IPS-18a (cell line): ENCODE results near the gene GSK3B.

Experiments used
- H3K27ac ChIP-seq: one replicate; pipeline ENCODE4 v1.5.1; 2013; ENCODE audit warnings: low read length
- H3K27me3 ChIP-seq: one replicate; pipeline ENCODE4 v1.6.1; 2013; ENCODE audit warnings: mild to moderate bottlenecking, low read length; ENCODE audit not compliant: control insufficient read depth, insufficient read depth
- H3K36me3 ChIP-seq: one replicate; pipeline ENCODE4 v1.6.1; 2013; ENCODE audit warnings: low read depth, low read length; ENCODE audit not compliant: control insufficient read depth
- H3K4me1 ChIP-seq: one replicate; pipeline ENCODE4 v1.6.1; 2013; ENCODE audit warnings: low read depth, low read length; ENCODE audit not compliant: control insufficient read depth
- H3K4me3 ChIP-seq: one replicate; pipeline ENCODE4 v1.5.1; 2013; ENCODE audit warnings: low read length
- H3K9ac ChIP-seq: one replicate; pipeline ENCODE4 v1.6.1; 2013; ENCODE audit warnings: mild to moderate bottlenecking, low read length, moderate library complexity
- H3K9me3 ChIP-seq: one replicate; pipeline ENCODE4 v1.6.1; 2013; ENCODE audit warnings: low read depth, low read length; ENCODE audit not compliant: control insufficient read depth

Gene GSK3B

DNA sequence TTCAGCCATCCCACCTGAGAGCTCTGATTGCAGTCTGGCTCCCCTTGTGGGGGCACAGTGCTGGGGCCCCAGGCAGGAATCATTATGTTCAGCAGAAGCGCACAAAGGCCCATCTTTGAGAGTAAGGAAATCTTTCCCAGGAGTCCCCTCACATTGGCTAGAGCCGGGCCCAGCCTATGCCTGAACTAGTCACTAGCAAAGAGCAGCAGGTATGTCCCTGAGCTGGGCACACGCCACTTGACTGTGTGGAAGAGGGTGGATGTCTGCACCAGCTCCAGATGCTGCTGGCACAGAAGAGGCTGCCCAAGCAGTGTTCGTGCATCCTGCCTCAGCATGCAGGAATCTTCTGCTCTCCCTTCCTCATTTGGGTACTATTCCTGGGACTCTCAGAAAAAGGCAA lies 286.0 kb downstream of the GSK3B start:
- Histone ChIP-seq H3K4me1 (no peaks in the 10 kb centered on the region), H3K9ac (no peak overlapping the region), H3K27ac (no peak overlapping the region), H3K27me3 (no peaks in the 10 kb centered on the region), H3K9me3 (no peaks in the 10 kb centered on the region), H3K36me3 (no peaks in the 10 kb centered on the region), H3K4me3 (no peak overlapping the region)

DNA sequence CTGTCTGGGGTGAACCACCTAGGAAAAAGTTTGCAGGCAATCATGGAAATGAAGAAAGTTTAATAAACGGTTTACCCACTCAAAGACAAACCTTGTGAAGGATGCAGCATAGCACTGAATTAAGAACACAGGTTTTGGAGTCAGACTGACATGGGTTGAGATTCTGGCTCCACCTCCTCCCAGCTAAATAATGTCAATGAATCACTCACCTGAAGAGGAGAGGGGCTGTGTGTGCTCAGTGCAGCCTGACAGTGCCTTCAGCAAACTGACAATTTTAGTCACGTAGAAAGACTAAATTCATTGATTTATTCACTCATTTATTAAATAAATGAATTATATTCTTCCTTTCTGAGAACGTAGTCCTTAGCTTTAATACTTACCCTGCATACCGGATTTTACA lies 293.4 kb downstream of the GSK3B start:
- Histone ChIP-seq H3K9me3 (no peaks in the 10 kb centered on the region), H3K4me3 (no peak overlapping the region), H3K9ac (no peak overlapping the region), H3K4me1 (no peaks in the 10 kb centered on the region), H3K36me3 (no peaks in the 10 kb centered on the region), H3K27ac (no peak overlapping the region), H3K27me3 (no peaks in the 10 kb centered on the region)

DNA sequence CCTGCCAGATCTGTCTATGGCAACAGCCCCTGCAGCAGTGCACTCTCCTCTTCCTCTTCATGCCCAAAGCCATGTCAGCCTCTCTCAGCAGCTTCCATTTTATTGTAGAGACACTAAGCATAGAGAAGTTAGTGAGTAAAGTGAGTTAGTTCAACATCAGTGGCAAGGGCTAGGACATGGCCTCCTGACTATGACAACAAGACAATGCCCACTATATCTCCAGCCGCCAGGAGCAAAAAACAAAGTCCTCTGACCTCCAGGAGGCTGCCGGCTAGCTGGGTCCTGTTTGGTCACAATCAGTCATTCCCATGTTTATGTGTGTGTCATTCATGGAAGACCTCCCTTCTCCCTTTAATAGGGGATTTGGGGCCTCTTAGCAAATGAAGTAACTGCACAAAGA lies 297.5 kb downstream of the GSK3B start:
- Histone ChIP-seq H3K9me3 (no peaks in the 10 kb centered on the region), H3K4me3 (no peak overlapping the region), H3K36me3 (no peaks in the 10 kb centered on the region), H3K9ac (no peak overlapping the region), H3K4me1 (peaks cover 9% of the 10 kb centered on the region), H3K27ac (no peak overlapping the region), H3K27me3 (no peaks in the 10 kb centered on the region)

GRCh38 chr3:119796368-119796767 lies 297.9 kb downstream of the GSK3B start:
- H3K4me3 ChIP-seq: no peak overlapping the region
- H3K9ac ChIP-seq: no peak overlapping the region
- no peak overlapping the region for H3K27ac ChIP-seq
- no peaks in the 10 kb centered on the region for H3K27me3 ChIP-seq
- no peaks in the 10 kb centered on the region for H3K36me3 ChIP-seq
- no peaks in the 10 kb centered on the region for H3K9me3 ChIP-seq
- peaks cover 9% of the 10 kb centered on the region for H3K4me1 ChIP-seq

DNA sequence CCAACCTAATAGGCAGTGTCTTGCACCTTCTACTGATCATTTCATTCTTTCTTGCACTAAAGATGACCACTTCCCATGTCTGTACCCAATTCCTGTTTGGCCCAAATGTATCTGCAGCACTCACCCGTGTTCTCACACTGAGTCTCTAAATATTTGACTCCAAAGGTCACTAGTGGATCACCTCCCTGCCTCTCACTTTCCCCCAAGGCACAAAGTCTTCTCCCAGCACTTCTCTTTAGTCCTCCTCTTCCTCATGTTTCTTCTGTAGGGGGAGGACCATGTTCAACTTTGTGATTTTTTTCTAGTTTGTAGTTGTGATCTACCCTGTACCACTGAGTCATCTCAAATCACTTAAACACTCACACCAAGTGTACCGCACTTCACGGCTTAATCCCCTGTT lies 298.4 kb downstream of the GSK3B start:
- Histone ChIP-seq H3K27ac (no peak overlapping the region), H3K9me3 (no peaks in the 10 kb centered on the region), H3K27me3 (no peaks in the 10 kb centered on the region)

DNA sequence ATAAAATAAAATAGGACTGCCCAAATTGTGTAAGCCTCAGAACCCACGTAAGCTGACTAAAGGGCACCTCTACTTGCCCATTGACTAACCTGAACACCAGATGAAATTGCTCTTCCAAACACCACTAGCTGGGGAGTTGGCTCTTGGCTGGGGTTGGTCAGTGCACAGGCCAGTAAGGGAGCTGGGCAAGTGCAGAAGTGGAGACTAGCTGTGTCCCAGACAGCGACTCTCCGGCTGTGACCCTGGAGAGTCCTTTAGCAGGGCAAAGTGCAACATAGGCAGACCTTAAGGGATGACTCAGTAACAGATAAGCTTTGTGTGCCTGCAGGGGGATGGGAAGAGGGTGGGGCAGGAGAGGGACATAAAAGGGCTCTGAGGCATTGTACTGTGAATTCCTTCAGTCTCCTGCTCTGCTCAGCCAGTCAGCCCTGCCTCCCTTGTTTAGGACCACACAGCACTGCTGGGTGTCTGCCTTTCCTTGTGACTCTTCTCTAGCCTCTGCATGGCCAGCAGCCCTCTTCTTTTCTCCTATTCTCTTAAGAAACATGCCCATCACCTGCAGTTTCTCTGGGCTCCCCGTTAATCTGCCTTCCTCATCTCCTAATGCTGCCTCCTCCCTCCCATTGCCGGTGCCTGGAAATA lies 299.2 kb downstream of the GSK3B start:
- peaks cover 9% of the 10 kb centered on the region for H3K4me1 ChIP-seq
- H3K27me3 ChIP-seq: no peaks in the 10 kb centered on the region
- no peaks in the 10 kb centered on the region for H3K36me3 ChIP-seq
- H3K9ac ChIP-seq: no peak overlapping the region
- no peak overlapping the region for H3K4me3 ChIP-seq
- no peaks in the 10 kb centered on the region for H3K9me3 ChIP-seq
- H3K27ac ChIP-seq: no peak overlapping the region

More for the DNA sequence above, 298.4 kb downstream of the GSK3B start:
- Histone ChIP-seq H3K36me3 (no peaks in the 10 kb centered on the region), H3K4me1 (peaks cover 9% of the 10 kb centered on the region), H3K4me3 (no peak overlapping the region), H3K9ac (no peak overlapping the region)

GRCh38 chr3:119794401-119794800 lies 299.8 kb downstream of the GSK3B start:
- Histone ChIP-seq H3K4me3 (no peak overlapping the region), H3K9me3 (no peaks in the 10 kb centered on the region), H3K36me3 (no peaks in the 10 kb centered on the region), H3K9ac (no peak overlapping the region), H3K27me3 (no peaks in the 10 kb centered on the region), H3K4me1 (peaks cover 9% of the 10 kb centered on the region), H3K27ac (no peak overlapping the region)

- H3K27ac ChIP-seq: no peak overlapping the region
- no peaks in the 10 kb centered on the region for H3K36me3 ChIP-seq
- no peaks in the 10 kb centered on the region for H3K9me3 ChIP-seq
- H3K27me3 ChIP-seq: no peaks in the 10 kb centered on the region
- peaks cover 9% of the 10 kb centered on the region for H3K4me1 ChIP-seq
- H3K9ac ChIP-seq: no peak overlapping the region
- H3K4me3 ChIP-seq: no peak overlapping the region
Observed at GRCh38 chr3:119792270-119792669, 302.0 kb downstream of the GSK3B start.

DNA sequence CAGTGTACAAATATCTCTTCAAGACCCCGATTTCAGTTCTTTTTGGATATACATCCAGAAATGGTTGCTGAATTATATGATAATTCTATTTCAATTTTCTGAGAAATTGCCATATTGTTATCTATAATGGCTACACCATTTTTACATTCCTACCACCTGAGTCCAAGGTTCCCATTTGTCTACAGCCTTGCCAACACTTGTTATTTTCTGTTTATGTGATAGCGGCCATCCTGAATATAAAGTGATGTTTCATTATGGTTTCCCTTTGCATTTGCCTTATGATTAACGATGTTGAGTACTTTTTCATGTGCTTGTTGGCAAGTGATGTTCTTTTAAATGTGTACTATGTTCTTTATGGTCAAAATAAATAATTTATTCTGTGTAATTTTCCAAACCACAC lies 303.9 kb downstream of the GSK3B start:
- no peaks in the 10 kb centered on the region for H3K9me3 ChIP-seq
- no peak overlapping the region for H3K9ac ChIP-seq
- no peaks in the 10 kb centered on the region for H3K36me3 ChIP-seq
- no peak overlapping the region for H3K4me3 ChIP-seq
- H3K27ac ChIP-seq: no peak overlapping the region
- H3K27me3 ChIP-seq: no peaks in the 10 kb centered on the region
- H3K4me1 ChIP-seq: peaks cover 5% of the 10 kb centered on the region

- Histone ChIP-seq H3K9me3 (no peaks in the 10 kb centered on the region), H3K4me1 (no peaks in the 10 kb centered on the region), H3K4me3 (no peak overlapping the region), H3K27ac (no peak overlapping the region), H3K27me3 (no peaks in the 10 kb centered on the region), H3K9ac (no peak overlapping the region), H3K36me3 (no peaks in the 10 kb centered on the region)
Observed at GRCh38 chr3:119786409-119786808, 307.8 kb downstream of the GSK3B start.

- Histone ChIP-seq H3K27ac (no peak overlapping the region), H3K36me3 (no peaks in the 10 kb centered on the region), H3K27me3 (no peaks in the 10 kb centered on the region), H3K4me1 (no peaks in the 10 kb centered on the region), H3K9me3 (no peaks in the 10 kb centered on the region), H3K9ac (no peak overlapping the region), H3K4me3 (no peak overlapping the region)
Observed at GRCh38 chr3:119783883-119784282, 310.4 kb downstream of the GSK3B start.

GRCh38 chr3:119783255-119783654 lies 311.0 kb downstream of the GSK3B start:
- H3K4me3 ChIP-seq: no peak overlapping the region
- H3K27ac ChIP-seq: no peak overlapping the region
- H3K9ac ChIP-seq: no peak overlapping the region
- no peaks in the 10 kb centered on the region for H3K9me3 ChIP-seq
- H3K36me3 ChIP-seq: no peaks in the 10 kb centered on the region
- no peaks in the 10 kb centered on the region for H3K4me1 ChIP-seq
- no peaks in the 10 kb centered on the region for H3K27me3 ChIP-seq
